HG03060 (cell line): ENCODE results near the gene ATG12.
"Not testable (repeated sequence)": the region's sequence is repeated elsewhere in the genome, so short reads cannot be mapped to it uniquely, and the experiment has no call there.

Experiments used
- ATAC-seq: cut with Tn5 transposase; IDR thresholded peaks from one replicate; pipeline ENCODE4 v1.9.1; 2021; ENCODE audit warnings: low read depth, moderate number of reproducible peaks; ENCODE audit not compliant: unreplicated experiment

Gene ATG12

GRCh38 chr5:115843444-115844130 is 2.2 kb upstream of the ATG12 start:
- ATAC-seq: no peak

- ATAC-seq: no peak
Measured at GRCh38 chr5:115842952-115843351, 1.6 kb upstream of the ATG12 start.

DNA sequence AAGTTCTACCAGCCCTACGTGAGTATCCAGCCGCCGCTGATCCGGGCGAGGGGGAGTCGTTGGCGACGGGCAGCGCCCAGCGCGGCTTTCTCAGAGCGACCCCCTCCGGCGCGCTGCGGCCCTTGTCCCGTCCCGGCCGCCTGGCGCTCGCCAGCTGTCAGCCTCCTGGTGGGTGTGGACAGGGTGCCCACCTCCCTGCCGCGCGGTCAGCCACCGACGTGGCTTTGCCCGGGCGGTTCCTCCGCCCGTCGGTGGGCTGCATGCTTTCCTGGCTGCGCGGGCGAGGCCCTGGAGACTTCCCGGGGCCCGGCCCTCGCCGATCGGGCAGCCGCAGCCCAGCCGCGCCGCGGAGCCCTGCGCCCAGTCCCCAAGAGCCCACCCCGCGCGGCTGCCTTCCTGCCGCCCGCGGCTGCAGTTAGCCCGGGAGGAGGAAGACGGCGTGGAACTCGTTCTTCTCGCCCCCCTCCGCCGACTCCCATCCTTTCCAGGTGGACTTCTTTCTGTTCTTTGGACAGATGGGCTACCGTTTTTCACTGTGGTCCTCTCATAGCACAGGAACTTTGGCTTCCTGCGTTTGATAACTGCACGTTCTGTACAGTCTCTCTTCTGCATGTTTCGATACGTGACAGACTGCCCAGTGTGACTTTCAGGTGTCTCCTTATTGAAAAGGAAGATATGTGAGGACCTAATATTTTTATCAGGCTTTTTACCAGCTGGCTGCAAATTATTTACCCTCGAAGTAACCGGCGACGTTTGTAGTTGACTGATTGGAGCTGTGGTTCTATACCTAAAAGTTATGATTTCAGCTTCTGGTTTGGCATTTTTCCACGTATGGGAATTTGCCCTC is 947 bp upstream of the ATG12 start:
- ATAC-seq: peak; percentile 13

GRCh38 chr5:115840873-115841272 is 492 bp downstream of the ATG12 start:
- ATAC-seq: no peak

- ATAC-seq: peak; percentile 20
Measured at GRCh38 chr5:115838885-115839518, 2.4 kb downstream of the ATG12 start.

DNA sequence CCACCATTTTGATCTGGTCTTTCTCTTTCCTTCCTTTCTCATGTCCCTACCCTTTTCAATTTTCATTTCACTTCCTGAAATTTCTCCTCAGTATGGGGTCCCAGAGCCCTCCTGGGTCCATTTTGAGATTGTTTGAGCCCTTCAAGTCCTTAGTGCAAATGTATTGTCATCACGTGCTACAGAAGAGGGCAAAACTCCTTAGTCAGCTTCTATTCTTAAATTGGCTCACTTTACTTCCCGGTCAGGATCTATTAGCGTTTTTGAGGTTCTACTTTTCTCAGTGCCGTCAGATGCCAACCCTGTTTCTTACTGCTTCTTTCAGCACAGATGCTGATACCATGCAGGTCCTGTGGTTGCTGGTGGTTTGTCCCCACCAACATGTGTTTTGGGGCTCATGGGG is 5.9 kb downstream of the ATG12 start:
- no peak for ATAC-seq

GRCh38 chr5:115831163-115831768 is 10.1 kb downstream of the ATG12 start:
- ATAC-seq: no peak

DNA sequence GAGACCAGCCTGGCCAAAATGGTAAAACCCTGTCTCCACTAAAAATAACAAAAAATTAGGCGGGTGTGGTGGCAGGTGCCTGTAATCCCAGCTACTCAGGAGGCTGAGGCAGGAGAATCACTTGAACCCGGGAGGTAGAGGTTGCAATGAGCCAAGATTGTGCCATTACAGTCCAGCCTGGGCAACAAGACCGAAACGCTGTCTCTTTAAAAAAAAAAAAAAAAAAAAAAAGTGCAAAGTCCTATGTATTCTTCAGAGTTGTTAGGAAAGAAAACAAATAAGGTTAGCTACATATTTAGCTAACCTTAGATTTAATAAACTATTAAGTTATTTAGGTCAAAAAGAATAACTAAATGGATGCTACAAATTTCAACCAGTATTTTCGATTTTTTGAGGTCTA is 11.5 kb downstream of the ATG12 start:
- ATAC-seq: no peak

- no peak for ATAC-seq
Measured at GRCh38 chr5:115825948-115826347, 15.4 kb downstream of the ATG12 start.

DNA sequence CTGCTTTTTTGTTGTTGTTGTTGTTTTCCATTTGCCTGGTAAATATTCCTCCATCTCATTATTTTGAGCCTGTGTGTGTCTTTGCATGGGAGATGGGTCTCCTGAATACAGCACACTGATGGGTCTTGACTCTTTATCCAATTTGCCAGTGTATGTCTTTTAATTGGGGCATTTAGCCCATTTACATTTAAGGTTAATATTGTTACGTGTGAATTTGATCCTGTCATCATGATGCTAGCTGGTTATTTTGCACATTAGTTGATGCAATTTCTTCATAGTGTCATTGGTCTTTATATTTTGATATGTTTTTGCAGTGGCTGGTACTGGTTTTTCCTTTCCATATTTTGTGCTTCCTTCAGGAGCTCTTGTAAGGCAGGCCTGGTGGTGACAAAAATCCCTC is 16.4 kb downstream of the ATG12 start:
- ATAC-seq: not testable (repeated sequence)

DNA sequence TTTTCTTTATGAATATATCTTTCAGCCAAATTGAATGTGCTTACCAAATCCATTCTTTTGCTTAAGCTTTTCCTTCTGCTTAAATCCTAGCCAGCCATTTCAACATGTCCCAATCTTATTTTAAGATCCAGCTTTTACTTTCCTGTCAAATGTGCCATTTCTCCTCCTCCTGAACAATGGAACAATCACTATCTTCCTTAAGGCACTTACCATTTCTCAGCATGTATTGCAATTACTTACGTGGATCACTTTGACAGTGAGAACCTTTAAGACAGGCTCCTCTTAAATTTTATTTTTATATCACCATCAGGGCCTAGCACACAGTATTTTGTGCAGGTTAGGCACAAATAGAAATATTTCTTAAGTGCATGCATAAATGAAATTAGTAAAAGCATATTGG is 20.5 kb downstream of the ATG12 start:
- ATAC-seq: no peak

DNA sequence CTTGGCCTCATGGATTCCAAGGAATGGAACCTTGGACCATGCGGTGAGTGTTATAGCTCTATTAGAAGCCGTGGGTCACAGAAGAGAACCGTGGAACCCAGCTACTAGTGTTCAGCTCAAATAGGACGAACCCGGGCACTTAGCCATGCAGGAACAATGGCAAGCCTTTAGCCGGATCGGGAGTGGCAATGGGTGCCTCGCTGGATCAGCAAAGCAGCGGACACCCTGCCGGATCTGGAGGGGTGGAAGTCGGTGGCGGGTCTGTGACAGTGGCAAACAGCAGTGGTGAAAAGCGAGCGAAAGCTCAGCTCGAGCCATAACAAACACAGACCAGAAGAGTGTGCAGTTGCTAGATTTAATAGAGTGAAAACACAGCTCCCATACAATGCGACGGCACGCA is 22.5 kb downstream of the ATG12 start:
- ATAC-seq: no peak

- no peak for ATAC-seq
Measured at GRCh38 chr5:115817386-115817785, 24.0 kb downstream of the ATG12 start.

DNA sequence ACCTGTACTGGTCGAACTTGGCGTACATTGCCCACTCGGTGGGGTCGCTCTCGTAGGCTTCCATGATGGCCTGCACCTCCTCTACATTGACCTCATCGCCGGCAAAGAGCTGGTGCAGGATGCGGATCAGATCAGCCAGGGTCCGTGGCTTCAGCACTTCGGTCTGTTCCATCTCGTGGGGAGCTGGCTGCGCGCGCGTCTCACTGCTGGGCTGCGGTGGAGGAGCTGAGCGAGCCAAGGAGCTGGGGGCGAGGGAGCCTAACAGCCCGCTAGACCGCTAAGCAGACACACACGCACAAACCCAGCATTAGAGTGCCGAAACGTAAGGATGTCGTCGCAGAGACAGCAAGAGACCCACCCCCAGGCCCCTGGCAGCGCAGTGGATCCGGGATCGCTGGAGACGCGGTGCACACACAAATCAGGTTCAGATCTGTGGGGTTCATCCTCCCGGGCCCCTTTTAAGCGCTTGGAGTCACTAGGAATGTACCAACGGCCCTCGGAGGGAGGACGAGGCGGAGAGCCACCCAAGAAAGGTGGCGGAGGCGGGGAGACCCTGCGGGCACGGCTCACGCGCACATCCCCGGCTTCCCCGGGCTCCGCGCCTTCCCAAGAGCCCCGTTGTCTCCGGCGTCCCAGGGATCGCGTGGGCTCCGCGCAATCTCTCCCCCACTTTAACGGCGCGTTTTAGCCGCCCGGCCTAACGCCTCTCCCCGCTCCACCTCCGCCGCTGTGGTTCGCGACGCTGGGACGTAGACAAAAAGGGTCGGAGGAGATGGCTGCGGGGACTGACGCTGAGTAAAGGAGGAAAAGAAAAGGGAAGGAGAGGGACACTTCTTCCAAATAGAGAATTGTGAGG is 24.9 kb downstream of the ATG12 start, which contains the start of gene CDO1:
Gene CDO1 (minus strand): TSS at position 434 of the 856 bp plus-strand sequence. CDS start 262 bp downstream, at position 172.
- no peak for ATAC-seq

GRCh38 chr5:115815693-115816225 is 25.6 kb downstream of the ATG12 start:
- ATAC-seq: no peak

DNA sequence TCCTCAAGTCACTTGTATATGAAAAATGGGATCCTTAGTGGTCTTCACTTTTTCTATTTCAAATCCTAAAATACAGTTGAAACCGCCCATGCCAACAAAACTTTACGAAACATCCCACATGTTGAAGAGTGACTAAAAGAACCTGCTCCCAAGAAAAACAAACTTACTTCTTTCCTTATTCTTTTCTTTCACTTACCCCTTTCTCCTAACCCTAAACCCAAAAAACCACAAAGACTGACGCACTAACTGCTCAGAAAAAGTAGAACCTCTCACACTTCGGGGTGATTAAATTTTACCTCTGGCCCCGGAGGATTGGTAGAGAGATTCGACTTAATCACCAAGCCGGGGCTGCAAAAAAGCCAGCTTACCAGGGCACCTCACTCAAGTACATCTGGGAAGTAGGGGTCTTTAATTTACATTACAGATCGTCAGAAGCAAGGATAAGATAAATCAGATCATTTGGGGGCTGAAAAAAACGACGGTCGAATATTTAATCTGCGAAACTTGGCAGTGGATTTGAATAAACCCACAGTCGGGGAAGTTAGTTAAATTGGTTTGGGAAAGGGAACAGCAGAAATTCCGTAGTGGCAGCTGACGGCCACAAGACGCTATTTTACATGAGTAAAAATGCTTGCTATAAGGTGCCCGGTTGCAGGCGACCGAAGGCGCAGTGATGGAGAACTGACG is 26.2 kb downstream of the ATG12 start:
- no peak for ATAC-seq

- ATAC-seq: no peak
Measured at GRCh38 chr5:115813719-115814118, 27.6 kb downstream of the ATG12 start.

- ATAC-seq: no peak
Measured at GRCh38 chr5:115812372-115812771, 29.0 kb downstream of the ATG12 start.

DNA sequence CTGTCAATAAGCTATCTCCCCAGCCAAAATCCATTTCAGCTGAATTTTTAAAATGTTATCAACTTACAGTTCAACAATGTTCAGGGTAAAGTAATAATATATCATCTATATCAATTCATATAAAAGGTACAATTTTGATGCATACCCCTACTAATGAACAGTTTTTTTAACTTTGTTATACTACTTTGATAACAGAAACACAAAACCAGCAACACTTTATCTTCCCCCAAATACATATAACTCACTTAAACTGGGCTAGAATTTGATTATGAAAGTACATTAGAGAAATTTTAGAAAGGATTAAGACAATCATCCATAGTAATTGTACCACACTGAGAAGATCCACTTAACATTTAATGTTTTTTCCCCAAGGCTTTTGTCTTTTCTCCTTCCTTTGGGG is 30.0 kb downstream of the ATG12 start:
- ATAC-seq: no peak
